Muscle of back (tissue), 13 donors: ENCODE data around the gene RACGAP1. TPM values are rescaled to one million over a fixed set of nuclear protein-coding genes. Genes with fewer than 3 reads are reported as not detected.
A peak's percentile ranks its signal among the peaks of the same experiment; 100 is the strongest.

Experiments used
- DNase-seq, 3 donors: peaks; one replicate each; pipeline versions ENCODE4 v3.0.0 to v3.0.0-alpha.2; 2013
- long read RNA-seq, 9 donors: transcript quantifications; one replicate each; lab custom pipeline, GENCODE V29; 2026
- polyA plus RNA-seq, 10 donors: library from polyadenylated mRNA; unstranded; fragments of 120-200 nt; gene quantifications; one replicate each; pipeline ENCODE4 v1.2.1, GENCODE V29; 2013; ENCODE audit not compliant: insufficient read length in 10 of 10

Gene RACGAP1, protein sequence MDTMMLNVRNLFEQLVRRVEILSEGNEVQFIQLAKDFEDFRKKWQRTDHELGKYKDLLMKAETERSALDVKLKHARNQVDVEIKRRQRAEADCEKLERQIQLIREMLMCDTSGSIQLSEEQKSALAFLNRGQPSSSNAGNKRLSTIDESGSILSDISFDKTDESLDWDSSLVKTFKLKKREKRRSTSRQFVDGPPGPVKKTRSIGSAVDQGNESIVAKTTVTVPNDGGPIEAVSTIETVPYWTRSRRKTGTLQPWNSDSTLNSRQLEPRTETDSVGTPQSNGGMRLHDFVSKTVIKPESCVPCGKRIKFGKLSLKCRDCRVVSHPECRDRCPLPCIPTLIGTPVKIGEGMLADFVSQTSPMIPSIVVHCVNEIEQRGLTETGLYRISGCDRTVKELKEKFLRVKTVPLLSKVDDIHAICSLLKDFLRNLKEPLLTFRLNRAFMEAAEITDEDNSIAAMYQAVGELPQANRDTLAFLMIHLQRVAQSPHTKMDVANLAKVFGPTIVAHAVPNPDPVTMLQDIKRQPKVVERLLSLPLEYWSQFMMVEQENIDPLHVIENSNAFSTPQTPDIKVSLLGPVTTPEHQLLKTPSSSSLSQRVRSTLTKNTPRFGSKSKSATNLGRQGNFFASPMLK
- 10 to 100 TPM; 19.3 to 41.4 (median 28.6) TPM for polyA plus RNA-seq
- long read RNA-seq, donor 1, partial matches to known transcripts, result 5 of 7 reads
- long read RNA-seq, donor 1, other reads (novel, unspliced or antisense), result 0 of 7 reads
- long read RNA-seq, donor 2, partial matches to known transcripts, result 0 of 3 reads
- long read RNA-seq, donor 2, other reads (novel, unspliced or antisense), result 0 of 3 reads
- long read RNA-seq, donor 3, result 0 reads
- long read RNA-seq, donor 4, partial matches to known transcripts, result 0 of 1 reads
- long read RNA-seq, donor 4, other reads (novel, unspliced or antisense), result 0 of 1 reads
- long read RNA-seq, donor 5, partial matches to known transcripts, result 0 of 2 reads
- long read RNA-seq, donor 5, other reads (novel, unspliced or antisense), result 0 of 2 reads
- long read RNA-seq, donor 6, partial matches to known transcripts, result 0 of 1 reads
- long read RNA-seq, donor 6, other reads (novel, unspliced or antisense), result 0 of 1 reads
- long read RNA-seq, donor 7, partial matches to known transcripts, result 0 of 3 reads
- long read RNA-seq, donor 7, other reads (novel, unspliced or antisense), result 0 of 3 reads
- long read RNA-seq, donor 8, partial matches to known transcripts, result 0 of 3 reads
- long read RNA-seq, donor 8, other reads (novel, unspliced or antisense), result 0 of 3 reads
- long read RNA-seq, donor 9, result 0 reads

DNA sequence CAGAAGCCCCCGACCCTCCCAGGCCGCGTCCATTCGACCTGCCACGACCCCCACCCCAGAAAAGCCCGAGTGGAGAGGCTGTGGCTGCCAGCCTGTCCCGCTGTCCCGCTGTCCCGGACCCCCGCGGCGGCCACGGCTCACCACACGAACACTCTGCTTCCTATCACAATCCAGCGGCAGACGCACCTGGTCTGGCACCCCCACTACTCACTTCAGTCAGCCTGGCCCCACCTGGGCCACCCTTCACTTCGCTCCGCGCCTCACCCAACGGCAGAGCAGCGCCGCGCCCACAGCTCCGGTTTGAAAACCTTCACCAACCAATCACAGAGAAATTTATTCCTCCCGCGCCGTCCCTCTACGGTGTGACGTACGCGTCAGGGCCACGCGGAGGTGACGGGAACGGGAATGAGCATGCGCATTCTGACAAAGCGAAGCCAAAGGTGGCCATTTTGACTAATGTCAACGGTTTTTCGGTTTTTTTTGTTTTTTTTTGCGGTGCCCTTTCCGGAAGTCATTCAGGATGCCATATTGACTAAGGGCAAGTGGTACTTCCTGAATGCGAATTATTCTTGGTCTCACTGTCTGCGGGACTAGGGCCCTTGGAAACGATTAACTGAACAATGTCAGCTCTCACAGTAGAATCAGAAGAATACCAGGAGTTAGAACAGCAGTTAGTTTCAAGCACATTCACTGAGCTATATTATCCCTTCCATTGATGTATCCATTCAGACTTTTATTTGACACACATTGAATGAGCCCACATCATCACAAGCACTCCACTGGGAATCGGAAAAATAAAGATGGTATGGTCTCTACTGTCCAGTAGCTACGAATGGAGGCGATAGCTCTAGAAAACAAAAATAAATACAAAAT lies at the start of gene RACGAP1:
TSS of gene RACGAP1 (minus strand) at position 308 of the 873 bp plus-strand sequence. CDS start 8,779 bp downstream, outside the sequence.
- DNase-seq, result peak; percentile 99

DNA sequence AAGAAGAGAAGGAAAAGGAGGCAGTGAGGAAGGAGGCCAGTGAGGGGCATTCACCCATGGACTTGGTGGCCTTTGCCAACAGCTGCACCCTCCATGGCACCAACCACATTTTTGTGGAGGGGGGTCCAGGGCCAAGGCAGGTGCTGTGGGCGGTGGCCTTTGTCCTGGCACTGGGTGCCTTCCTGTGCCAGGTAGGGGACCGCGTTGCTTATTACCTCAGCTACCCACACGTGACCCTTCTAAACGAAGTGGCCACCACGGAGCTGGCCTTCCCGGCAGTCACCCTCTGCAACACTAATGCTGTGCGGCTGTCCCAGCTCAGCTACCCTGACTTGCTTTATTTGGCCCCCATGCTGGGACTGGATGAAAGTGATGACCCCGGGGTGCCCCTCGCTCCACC lies 48.4 kb upstream of the RACGAP1 start:
- DNase-seq, result no peak

DNA sequence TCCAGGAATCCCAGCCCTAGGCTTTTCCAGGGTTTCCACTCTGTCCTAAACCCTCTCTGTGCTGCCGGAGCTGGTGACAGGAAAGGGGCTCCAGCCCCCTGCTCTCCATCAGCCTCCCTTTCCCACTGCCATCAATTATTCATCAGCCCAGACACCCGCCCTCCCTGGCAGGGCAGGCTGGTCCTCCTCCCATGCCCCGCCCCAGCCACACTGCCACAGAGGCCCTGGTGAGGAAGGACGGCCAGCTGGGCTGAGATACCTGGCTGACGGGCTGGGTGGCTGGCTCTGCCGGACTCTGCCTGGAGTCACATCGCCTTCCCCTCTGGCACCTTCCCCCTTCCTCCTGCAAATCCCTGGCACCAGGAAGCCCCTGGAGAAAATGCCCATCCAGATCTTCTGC lies 47.9 kb upstream of the RACGAP1 start:
- DNase-seq, result no peak

DNA sequence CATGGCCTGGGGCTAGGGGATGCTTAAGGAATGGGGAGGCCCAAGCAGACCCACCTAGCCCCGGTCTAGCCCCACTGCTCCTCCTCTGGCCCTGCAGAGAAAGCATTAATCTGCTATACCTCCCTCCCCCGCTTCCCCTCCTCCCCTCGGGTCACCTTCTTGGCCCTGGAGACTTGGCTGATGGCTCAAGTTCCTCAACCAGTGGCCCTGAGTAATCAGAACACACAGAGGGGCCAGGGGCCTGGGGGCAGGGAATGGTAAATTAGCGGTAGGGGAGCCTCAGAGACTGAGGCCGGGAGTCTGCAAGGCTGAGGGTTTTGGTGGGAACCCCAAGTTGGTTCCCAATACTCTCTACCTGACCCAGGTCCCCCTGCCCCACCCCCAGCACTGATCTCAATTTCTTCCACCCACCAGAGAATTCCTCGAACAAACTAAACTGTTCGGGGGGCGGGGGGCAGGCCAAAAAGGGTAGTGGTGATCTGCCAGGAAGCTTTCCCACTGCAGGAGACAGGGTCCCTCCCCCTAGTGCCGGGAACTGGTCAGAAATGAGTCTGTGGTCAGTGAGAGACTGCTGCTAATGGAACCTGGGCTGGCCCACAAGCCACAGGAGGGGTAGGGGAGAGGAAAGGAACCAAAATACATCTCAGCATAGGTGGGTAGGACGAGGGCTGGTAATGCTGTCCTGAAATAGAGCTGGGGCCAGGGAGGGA lies 47.1 kb upstream of the RACGAP1 start:
- no peak for DNase-seq

DNA sequence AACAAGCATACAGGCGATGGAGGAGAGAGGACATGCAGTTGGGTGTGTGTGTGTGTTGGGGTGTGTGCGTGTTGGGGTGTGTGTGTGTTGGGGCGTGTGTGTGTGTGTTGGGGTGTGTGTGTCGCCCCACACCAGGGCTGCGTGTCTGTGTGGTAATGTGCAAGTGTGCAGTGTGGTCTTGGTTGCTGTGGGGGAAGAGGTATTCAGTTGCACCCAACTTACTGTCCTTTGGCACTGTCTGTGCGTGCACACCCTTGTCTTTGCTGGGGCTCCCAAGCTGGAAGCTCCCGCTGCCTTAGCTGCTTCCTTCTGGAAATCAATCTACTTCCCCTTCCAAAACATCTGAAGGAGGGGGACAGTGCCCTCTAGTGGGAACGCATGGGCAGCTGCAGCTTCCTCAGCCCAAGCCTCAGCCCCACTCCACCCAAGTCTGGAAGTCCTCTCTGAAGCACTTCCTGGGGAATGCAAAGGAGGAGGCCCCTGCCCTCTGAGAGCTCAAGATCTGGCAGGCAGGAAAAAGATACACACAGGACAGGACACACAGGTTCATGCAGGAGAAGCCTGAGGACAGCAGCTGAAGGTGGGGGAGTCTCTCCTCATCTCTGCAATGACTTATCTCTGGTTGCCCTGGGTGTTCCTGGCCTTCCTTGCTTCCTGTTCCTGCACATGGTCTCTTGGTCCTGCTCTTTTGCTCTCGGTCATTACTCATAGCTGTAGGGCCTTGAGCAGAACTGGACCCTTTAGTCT lies 45.2 kb upstream of the RACGAP1 start:
- peak; percentile 84 to 94 (median 92) for DNase-seq

DNA sequence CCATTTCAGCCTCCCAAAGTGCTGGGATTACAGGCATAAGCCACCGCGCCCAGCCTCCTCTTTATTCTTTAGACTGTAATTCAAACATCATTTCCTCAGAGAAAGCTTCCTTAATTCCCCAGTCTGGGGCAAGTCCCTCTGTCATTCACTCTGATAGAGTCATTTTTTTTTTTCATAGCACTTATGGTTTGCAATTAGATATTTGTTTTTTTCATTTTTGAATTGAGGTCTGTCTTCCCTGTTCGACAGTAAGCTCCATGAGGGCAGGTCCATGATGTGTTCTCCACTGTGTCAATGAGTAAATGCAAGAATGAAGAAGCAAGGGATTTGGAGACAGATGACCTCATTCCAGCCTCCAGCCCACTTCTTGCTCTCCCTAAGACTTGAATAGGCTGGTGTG lies 44.2 kb upstream of the RACGAP1 start:
- DNase-seq, result no peak

DNA sequence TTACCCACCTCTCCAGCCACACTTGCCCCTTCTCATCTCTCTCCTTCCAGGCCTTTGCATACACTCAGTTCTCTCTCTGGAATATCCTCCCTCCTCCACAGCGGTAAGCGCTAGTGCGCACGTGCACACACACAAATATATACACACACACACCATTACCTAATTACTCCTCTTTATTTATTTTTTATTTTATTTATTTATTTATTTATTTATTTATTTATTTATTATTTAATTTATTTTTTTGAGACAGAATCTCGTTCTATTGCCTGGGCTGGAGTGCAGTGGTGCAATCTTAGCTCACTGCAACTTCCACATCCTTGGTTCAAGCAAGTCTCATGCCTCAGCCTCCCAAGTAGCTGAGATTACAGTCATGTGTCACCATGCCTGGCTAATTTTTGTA lies 43.8 kb upstream of the RACGAP1 start:
- DNase-seq, result no peak

DNA sequence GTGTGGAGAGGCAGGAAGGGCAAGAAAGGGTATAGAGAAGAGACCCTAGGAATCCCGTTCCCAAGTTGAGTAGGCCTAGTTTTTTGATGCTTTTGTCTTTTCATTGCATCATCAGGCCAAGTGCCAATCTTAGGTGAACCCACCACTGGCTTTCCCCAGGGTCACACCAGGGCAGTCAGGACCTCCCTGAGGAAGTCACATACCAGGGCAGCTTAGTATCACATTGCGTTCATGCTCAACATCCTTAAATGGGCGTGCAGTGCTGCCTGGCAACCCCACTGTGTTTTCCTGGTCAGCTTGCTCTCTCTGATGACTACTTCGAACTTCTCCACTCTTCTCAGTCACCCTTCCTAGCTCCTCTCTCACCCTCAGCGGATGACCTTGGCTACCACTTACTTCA lies 41.1 kb upstream of the RACGAP1 start:
- DNase-seq, result peak in 1 of 3 donors; percentile 79

DNA sequence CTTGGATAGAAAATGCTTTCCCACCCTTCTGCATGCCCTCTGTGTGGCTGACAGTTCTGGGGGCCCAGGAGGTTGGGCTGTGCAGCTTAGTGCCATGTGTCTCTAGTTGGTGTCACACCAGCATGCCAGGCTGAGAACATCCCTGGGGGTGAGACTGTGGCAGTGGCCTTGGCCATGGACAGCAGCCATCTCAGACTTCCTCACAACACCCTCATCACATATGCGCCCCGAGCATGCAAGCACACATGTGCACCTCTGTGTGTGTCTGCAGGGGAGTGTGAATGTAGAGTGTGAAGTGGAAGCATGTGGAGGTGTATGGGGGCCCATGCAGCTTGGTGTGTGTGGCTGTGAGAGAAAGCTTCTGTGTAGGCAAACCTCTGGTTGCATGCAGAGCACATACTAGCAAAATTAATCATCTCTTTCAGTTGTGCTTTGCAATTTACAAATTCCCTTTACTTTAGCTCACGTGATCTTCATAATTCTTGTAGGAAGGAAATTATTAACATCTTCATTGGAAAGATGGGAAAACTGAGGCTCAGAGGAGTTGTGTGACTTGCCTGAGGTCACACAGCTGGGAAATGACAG lies 40.5 kb upstream of the RACGAP1 start:
- no peak for DNase-seq

DNA sequence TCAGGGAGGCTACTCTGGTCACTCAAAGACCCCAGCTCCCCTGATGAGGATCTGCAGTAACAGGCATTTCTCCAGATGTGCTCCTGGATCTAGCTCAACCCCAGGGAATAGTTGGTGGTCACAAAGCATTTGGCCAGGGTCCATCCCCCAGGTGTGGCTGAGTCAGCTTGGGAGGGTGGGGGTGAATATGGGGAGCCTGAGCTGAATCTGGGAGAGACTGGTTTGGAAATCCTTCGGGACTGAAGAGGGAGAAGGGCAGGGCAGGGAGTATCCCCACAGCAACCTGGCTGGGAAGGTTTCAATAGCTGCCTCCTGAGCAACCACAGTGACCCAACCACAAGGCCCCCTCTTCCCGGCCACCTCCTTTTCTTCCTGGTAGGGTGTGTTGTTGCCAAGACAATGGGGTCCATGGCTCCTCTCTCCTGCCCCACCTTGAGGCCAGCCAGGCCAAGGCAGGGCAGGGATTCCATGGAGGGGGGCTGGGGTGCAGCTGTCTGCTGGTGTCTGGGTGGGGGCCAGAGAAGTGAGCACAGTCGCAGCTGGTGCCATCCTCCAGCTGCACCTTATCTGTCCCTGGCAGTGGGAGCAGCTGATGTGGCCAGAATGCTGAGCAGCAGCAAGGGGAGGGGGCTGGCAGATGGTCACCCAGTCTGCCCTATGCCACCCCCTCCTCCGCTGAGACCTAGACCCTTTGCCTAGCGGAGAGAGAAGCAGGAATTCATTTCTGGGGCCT lies 37.6 kb upstream of the RACGAP1 start:
- peak in 2 of 3 donors; percentile 36 to 69 for DNase-seq

DNA sequence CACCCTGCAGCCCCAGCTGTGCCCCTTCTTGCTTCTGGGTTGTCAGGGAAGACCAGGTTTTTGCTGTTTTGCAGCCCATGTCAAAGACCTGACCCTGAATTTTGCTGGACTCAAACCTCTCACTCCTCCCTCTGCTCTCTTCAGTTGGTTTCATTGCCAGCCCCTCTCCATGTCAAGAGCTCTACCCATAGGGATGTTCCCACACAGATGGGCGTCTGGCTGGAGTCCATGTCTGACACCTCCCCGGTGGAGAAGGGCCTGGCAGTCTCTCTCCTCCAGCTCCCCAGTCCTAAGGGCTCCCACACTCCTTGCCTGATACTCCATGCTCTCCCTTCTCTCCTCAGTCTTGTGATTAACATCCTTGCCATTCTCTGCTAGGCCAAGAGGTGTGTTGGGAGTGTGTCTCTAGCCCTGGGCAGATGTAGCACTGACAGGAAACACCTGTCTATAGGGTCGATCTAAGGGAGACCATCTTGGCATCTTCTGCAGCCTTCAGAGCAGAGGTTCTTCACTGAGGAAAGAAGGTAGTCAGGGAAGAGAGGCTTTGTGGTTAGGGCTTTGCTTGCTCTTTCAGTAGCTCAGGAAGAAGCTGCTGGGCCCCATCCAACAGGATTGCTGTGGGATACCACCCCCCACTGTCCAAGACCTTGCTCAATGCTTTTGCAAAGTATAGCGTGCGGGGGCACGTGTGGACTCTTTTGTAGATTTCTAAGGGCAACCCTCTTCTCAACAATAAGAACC lies 36.8 kb upstream of the RACGAP1 start:
- no peak for DNase-seq

DNA sequence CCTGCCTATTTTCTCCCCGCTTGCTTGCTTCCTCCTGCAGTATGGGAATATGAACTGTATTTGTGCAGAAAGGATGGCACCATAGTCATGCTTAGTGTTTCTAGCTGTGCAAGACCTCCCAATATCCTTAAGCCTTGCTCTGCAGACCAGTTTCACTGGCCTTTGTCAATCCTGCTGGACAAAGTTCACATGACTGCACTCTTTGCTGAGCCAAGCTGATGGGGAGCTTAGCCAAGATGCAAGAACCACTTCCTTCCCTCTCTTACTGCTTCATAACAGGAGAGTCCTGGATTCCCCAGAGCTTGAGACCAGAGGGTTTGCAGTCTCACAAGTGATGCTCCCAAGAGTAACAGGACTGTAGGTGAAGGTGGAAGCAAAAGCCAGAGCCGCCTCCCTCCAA lies 35.9 kb upstream of the RACGAP1 start:
- no peak for DNase-seq

DNA sequence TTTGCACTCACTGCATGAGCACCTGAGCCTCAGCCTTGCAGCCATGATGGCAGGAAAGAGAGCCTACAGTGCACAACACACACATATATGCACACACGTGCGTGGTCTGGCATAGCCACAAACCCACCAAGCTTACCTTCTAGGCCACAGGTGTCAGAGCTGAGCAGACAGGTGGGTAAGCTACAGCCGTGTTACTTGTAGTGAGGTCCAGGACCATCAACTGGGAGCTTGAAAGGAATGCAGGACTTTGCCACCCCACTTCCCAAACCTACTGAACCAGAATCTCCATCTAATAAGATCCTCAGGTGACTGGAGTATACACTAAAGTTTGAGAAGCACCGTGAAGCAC lies 34.8 kb upstream of the RACGAP1 start:
- DNase-seq, result no peak

DNA sequence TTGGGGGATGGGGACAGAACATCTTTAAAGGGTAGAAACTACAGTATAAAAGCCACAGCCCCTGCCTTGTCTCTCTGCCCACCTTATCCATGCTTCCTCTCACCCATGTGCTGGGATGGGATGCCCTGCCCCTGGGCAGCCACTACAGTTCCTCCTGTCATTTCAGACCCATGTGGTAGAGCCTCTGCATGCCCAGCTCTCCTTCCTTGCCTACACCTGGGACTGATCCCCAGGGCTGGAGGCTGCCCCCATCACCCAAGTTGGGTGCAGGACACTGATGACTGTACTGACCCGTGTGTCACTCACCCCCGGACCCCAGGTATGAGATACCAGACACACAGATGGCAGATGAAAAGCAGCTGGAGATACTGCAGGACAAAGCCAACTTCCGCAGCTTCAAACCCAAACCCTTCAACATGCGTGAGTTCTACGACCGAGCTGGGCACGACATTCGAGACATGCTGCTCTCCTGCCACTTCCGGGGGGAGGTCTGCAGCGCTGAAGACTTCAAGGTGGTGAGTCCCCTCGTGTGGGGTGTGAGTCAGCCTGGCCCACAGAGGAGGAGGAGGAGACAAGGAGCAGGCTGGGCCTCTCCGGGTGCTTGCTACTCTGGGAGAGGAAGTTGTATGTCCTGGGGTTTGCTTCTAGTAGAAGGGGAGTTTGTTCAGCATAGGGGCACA lies 34.3 kb upstream of the RACGAP1 start:
- no peak for DNase-seq

DNA sequence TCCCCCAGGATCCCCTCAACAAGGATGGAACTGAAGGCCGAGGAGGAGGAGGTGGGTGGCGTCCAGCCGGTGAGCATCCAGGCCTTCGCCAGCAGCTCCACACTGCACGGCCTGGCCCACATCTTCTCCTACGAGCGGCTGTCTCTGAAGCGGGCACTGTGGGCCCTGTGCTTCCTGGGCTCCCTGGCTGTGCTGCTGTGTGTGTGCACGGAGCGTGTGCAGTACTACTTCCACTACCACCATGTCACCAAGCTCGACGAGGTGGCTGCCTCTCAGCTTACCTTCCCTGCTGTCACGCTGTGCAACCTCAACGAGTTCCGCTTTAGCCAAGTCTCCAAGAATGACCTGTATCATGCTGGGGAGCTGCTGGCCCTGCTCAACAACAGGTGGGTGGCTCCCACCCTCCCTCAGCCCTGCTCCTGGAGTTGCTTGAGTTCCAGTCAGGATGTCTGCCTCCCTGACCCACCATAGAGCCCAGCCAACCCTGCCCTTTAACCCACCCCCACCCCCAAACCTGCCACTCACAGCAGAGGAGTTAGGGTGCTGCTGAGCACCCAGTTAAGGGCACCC lies 33.5 kb upstream of the RACGAP1 start:
- no peak for DNase-seq

DNA sequence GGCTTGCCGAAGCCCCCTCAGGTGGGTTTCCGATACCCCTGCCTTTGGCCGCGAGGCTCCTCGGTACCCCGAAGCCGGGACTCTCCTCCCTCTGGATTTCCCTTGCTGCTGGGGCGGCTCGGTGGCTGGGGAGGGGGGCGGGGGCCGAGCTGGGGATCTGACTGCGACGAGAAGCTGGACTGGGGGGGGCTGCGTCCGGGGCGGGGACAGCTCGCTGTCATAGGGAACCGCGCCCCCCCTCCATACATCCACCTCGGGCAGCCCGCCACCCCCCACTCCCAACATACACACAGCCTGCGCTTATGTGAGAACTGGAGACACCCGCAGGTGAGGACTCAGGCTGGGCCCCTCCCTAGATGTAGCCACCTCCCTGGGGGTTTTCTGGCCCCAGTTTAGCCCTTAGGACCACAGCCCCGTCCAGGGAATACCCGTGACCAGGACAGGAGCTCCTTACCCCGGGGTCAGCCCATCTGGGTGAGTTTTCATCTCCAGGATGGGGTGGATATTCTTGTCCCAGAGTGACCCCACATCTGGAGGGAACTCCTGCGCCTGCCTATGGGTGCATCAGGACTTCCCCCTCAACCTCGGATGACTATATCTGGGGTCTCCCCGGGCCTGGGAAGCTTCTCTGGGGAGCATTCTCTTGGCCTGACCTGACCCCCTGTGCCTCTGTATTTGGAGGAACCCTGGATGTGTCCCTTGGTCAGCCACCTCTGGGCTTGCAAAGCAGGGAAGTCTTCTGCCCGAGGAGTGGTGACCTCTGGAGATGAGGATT lies 32.8 kb upstream of the RACGAP1 start:
- peak in 1 of 3 donors; percentile 40 for DNase-seq
